Testis (tissue), 3 donors: ENCODE results near the gene KLB. TPM values are rescaled to one million over a fixed set of nuclear protein-coding genes. Genes with fewer than 3 reads are reported as not detected.

Experiments used
- DNase-seq: peaks from one replicate; pipeline ENCODE4 v3.0.0-alpha.2; 2019
- H3K27ac ChIP-seq, 2 donors: fragments of 200-600 bp; sonication (generic); one replicate each; pipeline ENCODE4 v1.5.1; 2019
- H3K27me3 ChIP-seq: fragments of 200-600 bp; sonication (generic); one replicate; pipeline ENCODE4 v1.5.1; 2019
- H3K36me3 ChIP-seq: fragments of 200-600 bp; sonication (generic); one replicate; pipeline ENCODE4 v1.5.1; 2017; ENCODE audit warnings: low read depth; ENCODE audit errors: missing control alignments
- H3K4me1 ChIP-seq: fragments of 200-600 bp; sonication (generic); one replicate; pipeline ENCODE4 v1.5.1; 2019
- H3K4me3 ChIP-seq, 2 donors: fragments of 200-600 bp; sonication (generic); one replicate each; pipeline ENCODE4 v1.5.1; 2017 to 2019
- H3K9me3 ChIP-seq: fragments of 200-600 bp; sonication (generic); one replicate; pipeline ENCODE4 v1.5.1; 2017
- CTCF ChIP-seq, 3 experiments: fragments of 450-650 bp in 2 of 3; fragments of 200-600 bp in 1 of 3; sonication (generic) in 1 of 3; IDR thresholded peaks; one replicate each; pipeline ENCODE4 v1.5.1; 2016 to 2019; ENCODE audit warnings: antibody characterized with exemption in 3 of 3, mild to moderate bottlenecking in 2 of 3, moderate library complexity in 1 of 3
- POLR2A ChIP-seq: fragments of 450-650 bp; IDR thresholded peaks from one replicate; pipeline ENCODE4 v1.6.1; 2017; ENCODE audit warnings: antibody characterized with exemption, mild to moderate bottlenecking, moderate library complexity
- WGBS, 2 donors: methylation state at CpG; one replicate each; pipeline ENCODE4 v1.1.5; 2018; 5-methylcytosine and 5-hydroxymethylcytosine counted together
- intact Hi-C: fragments of 100-400 bp; cut with DNase I; formaldehyde crosslinking; loops from one replicate; pipeline ENCODE4 v1.15.1; 2023; ENCODE audit warnings: low total_unique reads
- polyA plus RNA-seq: library from polyadenylated mRNA; stranded (reverse); fragments of 350-450 nt; fragmentation: Illumina TruSeq; extraction: RNeasy Lipid Tissue Mini Kit (QIAGEN cat#74804); gene quantifications from one replicate; pipeline ENCODE4 v1.2.3, GENCODE V29; 2014; ENCODE audit warnings: low read depth, low replicate concordance; ENCODE audit not compliant: insufficient read depth
- total RNA-seq, 2 donors: library from RNA; depleted of rRNA; stranded (reverse); fragments of >200 nt; gene quantifications; one replicate each; pipeline ENCODE4 v1.2.3, GENCODE V29; 2016

KLB gene
- total and polyA plus RNA-seq, 3 donors from 2014 or later, result 1.1 to 6.6 (median 1.4) TPM

- TF ChIP-seq CTCF (IDR thresholded peaks at IDR 0.05) (no peak), POLR2A (no peak)
- Histone ChIP-seq H3K27me3 (no peaks in the 10 kb centered on the region), H3K4me3 (no peak overlapping the region), H3K36me3 (no peaks in the 10 kb centered on the region), H3K4me1 (no peaks in the 10 kb centered on the region), H3K27ac (no peak overlapping the region), H3K9me3 (no peaks in the 10 kb centered on the region)
- 87 to 100% methylated on average over 1 of the region's 1 CpG for WGBS, 2 donors
- DNase-seq, result no peak
- intact Hi-C loops, result no loop called here
Observed at GRCh38 chr4:39426728-39427127, 20.0 kb downstream of the KLB start.

- Histone ChIP-seq H3K27me3 (no peaks in the 10 kb centered on the region), H3K27ac (no peak overlapping the region), H3K36me3 (no peaks in the 10 kb centered on the region), H3K4me1 (no peaks in the 10 kb centered on the region), H3K9me3 (no peaks in the 10 kb centered on the region), H3K4me3 (no peak overlapping the region)
- intact Hi-C loops, result no loop called here
- TF ChIP-seq CTCF (IDR thresholded peaks at IDR 0.05) (no peak), POLR2A (no peak)
- DNase-seq, result no peak
- WGBS, 2 donors, result 74 to 78% methylated on average over 10 of the region's 10 CpGs
Observed at GRCh38 chr4:39427520-39428114, 20.9 kb downstream of the KLB start.

- 67 to 83% methylated on average over 4 of the region's 4 CpGs for WGBS, 2 donors
- Histone ChIP-seq H3K9me3 (no peaks in the 10 kb centered on the region), H3K27me3 (no peaks in the 10 kb centered on the region), H3K4me1 (no peaks in the 10 kb centered on the region), H3K36me3 (no peaks in the 10 kb centered on the region), H3K4me3 (no peak overlapping the region), H3K27ac (no peak overlapping the region)
- intact Hi-C loops, result no loop called here
- no peak for DNase-seq
- TF ChIP-seq CTCF (IDR thresholded peaks at IDR 0.05) (no peak), POLR2A (no peak)
Observed at GRCh38 chr4:39429476-39430334, 23.0 kb downstream of the KLB start.

GRCh38 chr4:39433878-39434492 is 27.3 kb downstream of the KLB start:
- no peak for TF ChIP-seq CTCF (IDR thresholded peaks at IDR 0.05)
- no peak for TF ChIP-seq POLR2A
- Histone ChIP-seq H3K4me1 (no peaks in the 10 kb centered on the region), H3K36me3 (no peaks in the 10 kb centered on the region), H3K27me3 (no peaks in the 10 kb centered on the region), H3K27ac (no peak overlapping the region), H3K9me3 (no peaks in the 10 kb centered on the region), H3K4me3 (no peak overlapping the region)
- DNase-seq, result no peak
- whole genome bisulfite sequencing, 2 donors, result 94 to 98% methylated on average over 11 of the region's 11 CpGs
- intact Hi-C loops, result no loop called here
